Common myeloid progenitor, CD34-positive (primary cell): ENCODE measurements around the gene DDIAS.

Experiments used
- CTCF ChIA-PET: fragments of 350-600 bp; sonication (Branson Sonifier 250); formaldehyde crosslinking; loops from one replicate; lab custom pipeline; 2021; ENCODE audit warnings: antibody characterized with exemption; lab: Charles Lee
- POLR2A ChIA-PET: fragments of 350-600 bp; sonication (Branson Sonifier 250); formaldehyde crosslinking; loops from one replicate; lab custom pipeline; 2021; ENCODE audit warnings: antibody characterized with exemption; lab: Charles Lee
- DNase-seq, 3 donors: peaks; one replicate each; pipeline versions ENCODE4 v3.0.0 to v3.0.0-alpha.2; 2013
- H3K27ac ChIP-seq, 2 experiments: 1 replicate in 1 of 2; 2 replicates in 1 of 2; pipeline ENCODE4 v1.7.0; 2013; ENCODE audit warnings: inconsistent platforms in 2 of 2, low read length in 2 of 2, mild to moderate bottlenecking in 2 of 2, low read depth in 1 of 2, moderate library complexity in 1 of 2; ENCODE audit not compliant: severe bottlenecking in 2 of 2, insufficient read depth in 1 of 2, poor library complexity in 1 of 2
- H3K27me3 ChIP-seq, 5 experiments: replicated peaks in 2 of 5; 1 replicate in 3 of 5; 2 replicates in 2 of 5; pipeline versions ENCODE4 v1.6.1 to v1.7.0; 2013; ENCODE audit warnings: low read length in 4 of 5, mild to moderate bottlenecking in 2 of 5, moderate library complexity in 2 of 5, inconsistent platforms in 1 of 5; ENCODE audit not compliant: insufficient read depth in 5 of 5, control insufficient read depth in 4 of 5
- H3K36me3 ChIP-seq, 4 experiments: 1 replicate in 2 of 4; 2 replicates in 2 of 4; pipeline versions ENCODE4 v1.6.1 to v1.7.0; 2013; ENCODE audit warnings: low read length in 3 of 4, control low read depth in 1 of 4, mild to moderate bottlenecking in 1 of 4; ENCODE audit not compliant: control insufficient read depth in 4 of 4, insufficient read depth in 4 of 4
- H3K4me1 ChIP-seq, 4 experiments: 1 replicate in 3 of 4; 2 replicates in 1 of 4; pipeline versions ENCODE4 v1.6.1 to v1.7.1; 2013; ENCODE audit warnings: low read length in 3 of 4, mild to moderate bottlenecking in 3 of 4, control low read depth in 1 of 4, inconsistent platforms in 1 of 4, moderate library complexity in 1 of 4; ENCODE audit not compliant: control insufficient read depth in 4 of 4, insufficient read depth in 4 of 4; ENCODE audit errors: control extremely low read depth in 1 of 4
- H3K4me3 ChIP-seq, 7 experiments: 1 replicate in 4 of 7; 2 replicates in 3 of 7; pipeline versions ENCODE4 v1.5.1 to v1.7.0; 2013; ENCODE audit warnings: mild to moderate bottlenecking in 7 of 7, low read length in 6 of 7, moderate library complexity in 6 of 7, inconsistent platforms in 2 of 7, low read depth in 2 of 7, control low read depth in 1 of 7; ENCODE audit not compliant: insufficient read depth in 4 of 7, control insufficient read depth in 1 of 7; ENCODE audit errors: extremely low read depth in 1 of 7
- H3K9me3 ChIP-seq, 5 experiments: 1 replicate in 4 of 5; 2 replicates in 1 of 5; pipeline versions ENCODE4 v1.6.1 to v1.7.1; 2013; ENCODE audit warnings: low read length in 4 of 5, mild to moderate bottlenecking in 2 of 5, inconsistent platforms in 1 of 5, low read depth in 1 of 5, moderate library complexity in 1 of 5; ENCODE audit not compliant: control insufficient read depth in 4 of 5, insufficient read depth in 2 of 5; ENCODE audit errors: control extremely low read depth in 1 of 5
- WGBS: methylation state at CpG from one replicate; pipeline ENCODE4 v1.1.5; 2013; ENCODE audit not compliant: insufficient coverage; 5-methylcytosine and 5-hydroxymethylcytosine counted together

DDIAS gene

DNA sequence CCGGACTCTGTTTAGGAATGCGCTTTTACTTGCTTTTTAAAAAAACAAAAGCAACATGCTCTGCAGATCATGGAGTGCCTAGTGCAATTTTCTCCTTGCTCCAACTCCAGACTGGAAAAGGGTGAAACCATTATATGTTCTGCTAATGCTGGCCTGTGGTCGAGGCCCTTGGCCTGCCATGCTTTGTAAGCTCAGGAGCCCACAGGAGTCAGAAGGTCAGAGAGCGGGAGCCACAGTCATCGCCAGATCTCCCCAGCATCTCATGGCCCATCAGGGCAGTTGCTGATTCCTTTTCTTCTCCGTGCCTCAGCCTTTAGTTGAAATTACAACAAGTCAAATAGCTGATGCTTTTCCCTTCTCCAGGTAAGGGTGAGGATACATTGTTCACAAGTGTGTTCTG lies 80.3 kb downstream of the DDIAS start:
- CTCF ChIA-PET: no interaction called here
- DNase-seq: no peak
- Histone ChIP-seq H3K27me3 (peaks cover 0 to 2% (median 0%) of the 10 kb centered on the region in 5 experiments), H3K4me3 (no peak overlapping the region), H3K36me3 (no peaks in the 10 kb centered on the region), H3K4me1 (no peaks in the 10 kb centered on the region), H3K9me3 (no peaks in the 10 kb centered on the region), H3K27ac (no peak overlapping the region)
- POLR2A ChIA-PET: no interaction called here
- whole genome bisulfite sequencing: 96% methylated on average over 6 of the region's 6 CpGs
